Caki2 (cell line): Measurements from ENCODE around the gene ADCK2. TPM values are rescaled to one million over a fixed set of nuclear protein-coding genes. Genes with fewer than 3 reads are reported as not detected.
"Not testable (repeated sequence)": the region's sequence is repeated elsewhere in the genome, so short reads cannot be mapped to it uniquely, and the experiment has no call there.

Source experiments
- DNase-seq: peaks from one replicate; pipeline ENCODE4 v3.0.0-alpha.2; 2015; ENCODE audit warnings: low read depth
- in situ Hi-C: cut with HindIII; loops from 2 replicates; pipeline ENCODE4 v1.10.0; 2016; ENCODE audit warnings: low sequenced_read_pairs, low pct_unique_long_range_greater_than_20kb, mixed read lengths
- total RNA-seq: library from RNA; depleted of rRNA; stranded (reverse); fragments of >200 nt; shearing (Covaris generic); gene quantifications from 2 replicates; pipeline ENCODE4 v1.2.3, GENCODE V29; 2014; ENCODE audit warnings: low replicate concordance

The ADCK2 gene
- total RNA-seq, 1 experiment from 2014 or later, result 52.8 TPM

DNA sequence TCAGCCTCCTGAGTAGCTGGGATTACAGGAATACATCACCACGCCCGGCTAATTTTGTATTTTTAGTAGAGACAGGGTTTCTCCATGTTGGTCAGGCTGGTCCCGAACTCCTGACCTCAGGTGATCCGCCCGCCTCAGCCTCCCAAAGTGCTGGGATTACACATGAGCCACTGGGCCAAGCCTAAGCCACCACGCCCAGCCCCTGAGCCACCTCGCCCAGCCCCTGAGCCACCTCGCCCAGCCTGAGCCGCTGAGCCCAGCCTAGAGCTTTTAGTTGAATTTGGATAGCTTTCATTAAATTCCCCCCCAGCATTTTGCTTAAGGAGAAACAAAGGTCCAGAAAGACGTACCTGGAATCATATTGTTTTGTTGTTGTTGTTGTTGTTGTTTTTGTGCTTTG, 2.9 kb upstream of the ADCK2 start:
- in situ Hi-C loops, DNase-seq: not testable (repeated sequence)

DNA sequence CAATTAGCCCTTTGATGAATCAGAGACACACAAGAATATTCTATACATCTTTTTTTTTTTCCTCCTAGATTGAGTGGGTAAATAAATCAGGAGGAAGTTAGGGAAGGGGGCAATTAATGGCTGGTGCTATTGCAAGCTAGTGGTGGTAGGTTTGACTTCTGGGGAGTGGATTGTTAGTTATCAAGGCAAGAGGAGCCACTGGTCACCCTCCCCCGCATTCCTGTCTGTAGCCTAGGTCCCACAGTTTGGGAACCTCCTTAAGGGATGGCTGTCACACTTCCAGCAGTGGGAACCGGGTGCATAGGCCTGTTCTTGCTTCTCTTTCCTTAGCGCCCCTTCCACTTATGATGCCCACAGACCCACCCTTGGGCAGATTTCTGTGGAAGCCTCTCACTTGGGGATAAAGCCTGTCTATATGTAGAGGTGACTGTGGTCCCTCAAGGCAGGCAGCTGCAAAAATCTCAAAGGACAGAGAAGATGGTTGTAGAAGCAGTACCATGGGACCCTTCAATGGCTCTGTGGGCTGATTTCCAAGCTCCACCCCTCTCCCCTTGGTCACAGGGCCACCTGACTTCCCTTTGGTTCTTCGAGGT, 2.3 kb upstream of the ADCK2 start:
- in situ Hi-C loops, result no loop called here

DNA sequence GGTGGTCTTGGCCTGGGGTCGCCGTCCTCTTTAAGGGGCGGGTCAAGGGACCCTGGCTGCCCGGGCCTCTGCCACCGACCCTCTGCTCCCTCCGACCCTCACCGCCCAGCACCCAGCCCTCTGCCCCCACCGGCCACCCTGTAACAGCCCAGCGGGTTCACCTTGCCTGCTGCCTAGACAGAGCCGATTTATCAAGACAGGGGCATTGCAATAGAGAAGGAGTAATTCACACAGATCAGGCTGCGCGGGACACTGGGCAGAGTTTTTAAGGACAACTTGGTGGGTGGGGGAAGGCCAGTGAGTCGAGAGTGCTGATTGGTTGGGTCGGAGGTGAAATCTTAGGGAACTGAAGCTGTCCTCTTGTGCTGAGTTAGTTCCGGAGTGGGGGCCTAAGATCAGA, 779 bp upstream of the ADCK2 start:
- in situ Hi-C loops, result no loop called here
- DNase-seq, result no peak

More for the DNA sequence above, 2.3 kb upstream of the ADCK2 start:
- DNase-seq, result no peak

DNA sequence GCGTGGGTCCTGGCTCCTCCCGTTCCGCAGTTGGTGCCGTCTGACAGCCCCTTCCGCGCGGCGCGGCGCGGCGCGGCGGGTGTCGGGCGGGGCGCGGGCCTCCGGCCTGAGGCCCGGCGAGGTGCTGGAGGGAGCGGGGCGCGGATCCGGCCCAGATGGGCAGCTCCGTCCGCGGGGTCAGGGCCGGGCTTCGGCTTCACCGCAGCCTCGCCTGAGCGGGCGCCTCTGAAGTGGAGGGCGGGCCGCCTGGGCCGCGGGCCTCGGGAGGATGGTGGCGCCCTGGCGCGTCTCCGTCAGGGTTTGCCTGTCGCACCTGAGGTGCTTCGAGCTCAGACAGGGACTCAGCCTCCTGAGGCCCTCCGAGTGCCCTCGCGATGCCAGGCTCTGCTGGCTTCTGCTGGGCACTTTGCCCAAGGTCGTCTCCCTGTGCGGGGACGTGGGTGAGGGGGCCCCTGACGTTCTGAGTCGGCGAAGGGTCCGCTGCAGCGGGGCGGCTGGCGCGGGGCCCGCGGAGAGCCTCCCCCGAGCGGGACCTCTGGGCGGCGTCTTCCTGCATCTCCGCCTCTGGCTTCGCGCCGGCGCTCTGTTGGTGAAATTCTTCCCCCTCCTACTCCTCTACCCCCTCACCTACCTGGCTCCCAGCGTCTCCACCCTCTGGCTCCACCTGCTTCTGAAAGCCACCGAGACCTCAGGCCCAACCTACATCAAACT, 473 bp downstream of the ADCK2 start:
- peak; percentile 64 for DNase-seq
- in situ Hi-C loops, result no loop called here

DNA sequence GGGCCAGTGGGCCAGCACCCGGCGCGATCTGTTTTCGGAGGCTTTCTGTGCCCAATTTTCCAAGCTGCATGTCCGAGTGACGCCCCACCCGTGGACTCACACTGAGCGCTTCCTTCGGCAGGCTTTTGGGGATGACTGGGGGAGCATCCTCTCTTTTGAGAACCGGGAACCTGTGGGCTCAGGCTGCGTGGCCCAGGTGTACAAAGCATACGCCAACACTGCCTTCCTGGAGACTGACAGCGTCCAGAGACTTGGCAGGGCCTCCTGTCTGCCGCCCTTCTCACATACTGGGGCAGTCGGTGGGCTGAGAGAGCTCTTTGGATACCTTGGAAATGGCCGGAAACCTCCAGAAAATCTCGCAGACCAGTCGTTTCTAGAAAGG, 1.0 kb downstream of the ADCK2 start:
- in situ Hi-C loops, result no loop called here
- no peak for DNase-seq

DNA sequence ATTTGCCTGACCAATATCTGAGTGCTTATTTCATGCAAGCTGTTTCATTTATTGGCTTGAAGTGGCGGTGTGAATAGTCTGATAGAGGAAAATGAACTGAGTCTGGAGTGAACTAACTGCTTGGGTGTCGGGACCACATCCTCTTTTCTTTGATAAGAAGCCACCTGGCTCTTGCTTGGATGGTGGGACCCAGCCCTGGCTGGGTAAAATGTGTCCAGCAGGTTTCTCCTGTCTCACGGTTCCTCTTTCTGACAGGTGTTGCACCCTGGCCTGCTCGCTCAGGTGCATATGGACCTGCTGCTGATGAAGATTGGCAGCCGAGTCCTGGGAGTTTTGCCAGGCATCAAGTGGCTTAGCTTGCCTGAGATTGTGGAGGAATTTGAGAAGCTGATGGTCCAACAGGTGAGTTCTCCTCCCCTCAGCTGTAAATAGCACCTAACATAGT, 1.6 kb downstream of the ADCK2 start:
- in situ Hi-C loops, result no loop called here
- DNase-seq, result no peak

DNA sequence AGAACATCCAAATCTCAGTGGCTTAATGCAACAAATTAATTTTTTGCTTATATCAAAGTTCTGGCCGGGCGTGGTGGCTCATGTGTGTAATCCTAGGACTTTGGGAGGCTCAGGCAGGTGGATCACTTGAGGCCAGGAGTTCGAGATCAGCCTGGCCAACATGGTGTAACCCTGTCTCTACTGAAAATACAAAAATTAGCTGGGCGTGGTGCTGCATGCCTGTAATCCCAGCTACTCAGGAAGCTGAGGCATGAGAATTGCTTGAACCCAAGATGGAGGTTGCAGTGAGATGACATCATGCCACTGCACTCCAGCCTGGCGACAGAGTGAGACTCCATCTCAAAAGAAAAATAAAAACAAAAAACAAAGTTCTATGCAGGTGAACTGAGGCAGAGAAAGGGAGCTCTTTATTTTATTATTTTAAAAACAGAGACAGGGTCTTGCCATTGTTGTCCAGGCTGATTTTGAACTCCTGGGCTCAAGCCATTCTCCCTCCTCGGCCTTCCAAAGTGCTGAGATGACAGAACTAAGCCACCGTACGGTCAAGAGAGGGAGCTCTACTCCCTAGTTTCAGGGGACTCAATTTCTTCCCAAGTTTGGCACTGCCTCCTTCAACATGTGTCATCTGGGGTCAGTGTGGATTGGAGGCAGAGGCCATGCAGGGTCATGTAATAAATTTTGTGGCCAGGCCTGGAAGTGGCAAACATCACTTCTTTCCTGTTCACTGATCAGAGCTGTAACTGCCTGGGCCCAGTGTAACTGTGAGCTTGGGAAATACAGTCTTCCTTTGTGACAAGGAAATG, 2.4 kb downstream of the ADCK2 start:
- in situ Hi-C loops, result no loop called here
- peak; percentile 76 for DNase-seq

DNA sequence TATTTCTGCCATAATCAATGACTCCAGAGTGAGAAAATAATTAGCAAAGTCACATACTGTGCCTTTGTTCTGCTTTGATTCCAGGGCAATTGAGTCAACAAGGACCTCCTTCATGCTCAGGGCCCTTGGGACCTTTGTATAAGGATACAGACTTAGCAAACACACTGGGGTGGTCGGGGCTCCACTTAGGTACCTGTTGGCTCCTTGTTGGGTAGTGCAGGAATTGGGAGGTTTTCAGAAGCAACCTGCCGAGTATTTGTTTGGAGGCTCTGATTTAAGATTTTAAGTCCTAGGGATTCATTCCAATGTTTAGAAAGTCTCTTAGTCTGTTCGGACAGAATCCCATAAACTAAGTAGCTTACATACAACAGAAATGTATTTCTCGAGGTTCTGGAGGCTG, 3.0 kb downstream of the ADCK2 start:
- in situ Hi-C loops, result no loop called here
- no peak for DNase-seq

DNA sequence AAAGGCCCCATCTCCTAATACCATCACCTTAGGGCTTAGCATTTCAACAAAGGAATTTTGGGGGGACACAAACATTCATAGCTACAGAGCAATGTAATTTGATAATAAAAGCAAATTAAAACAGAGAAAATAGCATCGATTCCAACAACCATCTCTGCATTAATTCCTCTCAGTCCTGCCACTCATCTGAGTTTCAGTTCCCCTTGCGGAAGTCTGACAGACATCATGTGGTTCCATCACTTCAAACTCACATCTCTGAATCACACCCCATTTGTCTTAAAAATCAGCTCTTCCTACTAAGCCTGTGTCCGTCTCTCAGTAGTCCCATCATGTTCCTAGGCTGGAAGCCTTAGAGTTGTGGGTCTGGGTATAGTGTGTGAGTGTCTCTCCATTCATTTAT, 3.6 kb downstream of the ADCK2 start:
- DNase-seq, result no peak
- in situ Hi-C loops, result no loop called here

DNA sequence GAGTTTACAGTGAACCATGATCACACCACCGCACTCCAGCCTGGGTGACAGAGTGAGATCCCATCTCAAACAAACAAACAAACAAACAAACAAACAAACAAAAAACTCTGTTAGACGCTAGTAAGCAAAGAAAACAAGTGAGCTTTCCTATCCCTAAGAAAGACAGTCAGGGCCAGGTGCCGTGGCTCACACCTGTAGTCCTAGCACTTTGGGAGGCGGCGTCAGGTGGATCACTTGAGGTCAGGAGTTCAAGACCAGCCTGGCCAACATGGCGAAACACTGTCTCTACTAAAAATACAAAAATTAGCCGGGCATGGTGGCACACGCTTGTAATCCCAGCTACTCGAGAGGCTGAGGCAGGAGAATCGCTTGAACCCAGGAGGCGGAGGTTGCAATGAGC, 4.2 kb downstream of the ADCK2 start:
- in situ Hi-C loops, DNase-seq: not testable (repeated sequence)

DNA sequence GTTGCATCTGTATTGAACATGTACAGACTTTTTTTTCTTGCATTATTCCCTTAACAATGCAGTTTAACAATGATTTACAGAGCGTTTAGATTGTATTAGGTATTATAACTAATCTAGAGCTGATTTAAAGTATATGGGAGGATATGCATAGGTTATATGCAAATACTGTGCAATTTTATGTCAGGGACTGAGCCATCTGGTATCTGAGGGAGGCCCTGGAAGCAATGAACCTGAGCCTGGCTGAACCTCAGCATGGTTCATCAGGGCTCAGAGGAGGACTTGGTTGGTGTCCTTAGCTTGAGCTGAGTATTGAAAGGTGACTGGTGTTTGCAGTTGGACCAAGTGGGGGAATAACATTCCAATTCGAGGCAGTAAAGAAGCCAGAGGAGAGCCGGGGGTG, 4.8 kb downstream of the ADCK2 start:
- no peak for DNase-seq
- in situ Hi-C loops, result no loop called here

DNA sequence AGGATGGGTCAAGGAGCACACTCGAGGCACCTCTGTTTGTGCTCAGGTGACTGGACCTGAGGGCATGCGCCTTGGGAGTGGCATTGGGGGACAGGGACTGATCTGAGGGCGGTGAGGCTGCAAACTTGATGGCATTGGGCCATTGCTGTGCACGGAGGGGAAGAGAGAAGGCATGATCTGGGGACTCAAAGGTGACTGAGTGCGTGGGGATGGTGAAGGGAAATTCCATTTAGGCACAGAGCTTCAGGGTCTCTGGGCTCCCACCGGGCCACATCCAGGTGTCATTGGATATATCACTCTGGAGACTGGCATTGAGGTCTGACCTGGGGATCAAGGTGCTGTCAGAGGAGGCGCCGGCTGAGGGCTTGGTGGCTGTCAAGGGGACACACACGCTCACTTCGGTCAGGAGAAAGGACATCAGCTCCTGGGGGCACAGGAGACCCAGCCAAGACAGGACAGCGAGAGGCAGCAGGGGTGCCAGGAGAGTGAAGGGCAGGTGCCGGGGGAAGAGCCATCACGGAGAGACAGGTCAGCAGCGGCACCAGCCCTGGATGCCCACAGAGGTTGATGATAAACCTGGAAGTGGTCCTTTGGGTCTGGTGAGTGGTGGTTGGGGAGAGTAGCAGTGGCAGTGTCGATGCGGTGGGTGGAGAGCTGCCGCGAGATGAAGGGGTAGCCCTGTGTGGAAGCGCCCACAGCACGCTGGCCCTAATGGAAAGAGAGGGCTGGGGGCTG, 5.5 kb downstream of the ADCK2 start:
- no peak for DNase-seq
- in situ Hi-C loops, result no loop called here

DNA sequence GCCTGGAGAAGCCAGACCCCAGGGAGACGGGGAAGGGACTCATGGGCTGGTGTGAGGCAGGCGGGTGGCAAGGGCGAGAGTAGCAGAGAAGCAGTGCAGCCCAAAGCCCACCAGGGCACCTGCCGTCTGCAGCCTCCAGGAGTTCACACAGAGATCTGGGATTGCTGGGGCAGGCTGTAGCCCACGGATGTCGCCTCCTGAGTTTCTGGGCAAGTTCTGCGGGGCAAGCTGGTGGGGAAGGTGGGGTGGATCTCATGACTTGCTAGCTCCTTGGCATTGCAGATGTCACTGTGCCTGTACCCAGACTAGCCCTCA, 6.0 kb downstream of the ADCK2 start:
- in situ Hi-C loops, result no loop called here

DNA sequence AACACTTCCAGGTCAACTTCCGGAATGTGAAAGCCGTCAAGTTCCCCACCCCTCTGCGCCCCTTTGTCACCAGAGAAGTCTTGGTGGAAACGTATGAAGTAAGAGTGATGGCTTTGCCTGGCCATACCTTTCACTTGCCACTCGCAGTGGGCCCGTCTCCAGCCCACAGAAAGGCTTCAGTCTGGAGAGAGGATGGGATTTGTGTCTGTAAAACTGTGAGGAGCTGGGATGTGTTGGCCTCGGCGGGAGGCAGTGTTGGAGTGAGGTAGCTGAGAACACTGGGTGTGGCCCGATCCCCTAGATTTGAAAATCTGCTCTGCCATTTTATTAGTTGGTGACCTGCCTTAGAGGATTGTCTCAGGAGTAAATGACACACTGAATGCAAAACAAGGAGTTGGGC, 6.4 kb downstream of the ADCK2 start:
- in situ Hi-C loops, result no loop called here
- no peak for DNase-seq

More for the DNA sequence above, 6.0 kb downstream of the ADCK2 start:
- no peak for DNase-seq

DNA sequence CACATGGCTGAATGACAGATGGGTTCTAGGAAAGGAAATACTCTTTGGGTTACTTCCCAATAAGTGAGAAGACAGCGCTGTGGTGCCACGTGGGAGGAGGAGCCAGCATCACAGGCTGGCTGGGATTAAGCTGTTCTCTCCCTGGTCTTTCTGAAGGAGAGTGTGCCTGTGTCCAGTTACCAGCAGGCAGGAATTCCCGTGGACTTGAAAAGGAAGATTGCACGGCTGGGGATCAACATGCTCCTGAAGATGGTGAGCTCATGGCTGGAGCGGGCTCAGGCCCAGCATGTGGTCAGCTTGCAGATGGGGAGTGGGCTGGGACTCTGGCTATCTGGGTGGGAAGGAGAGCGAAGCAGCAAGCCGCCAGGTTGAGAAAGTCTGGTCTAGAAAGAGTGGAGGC, 8.1 kb downstream of the ADCK2 start:
- in situ Hi-C loops, result no loop called here
- no peak for DNase-seq

DNA sequence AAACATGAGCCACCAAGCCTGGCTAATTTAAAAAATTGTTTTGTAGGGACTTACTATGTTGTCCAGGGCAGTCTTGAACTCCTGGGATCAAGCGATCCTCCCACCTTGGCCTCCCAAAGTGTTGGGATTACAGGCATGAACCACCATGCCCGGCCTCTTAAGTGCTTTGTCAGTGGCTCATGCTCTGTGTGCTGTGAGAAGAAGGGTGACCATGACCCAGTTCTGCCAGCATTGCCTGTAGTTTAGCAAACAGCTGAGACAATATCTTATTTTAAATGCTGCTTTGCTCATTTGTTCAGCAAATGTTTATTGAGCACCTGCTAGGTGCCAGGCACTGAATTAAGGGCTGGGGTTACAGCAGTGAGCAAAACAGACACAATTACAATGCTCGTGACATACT, 9.0 kb downstream of the ADCK2 start:
- no peak for DNase-seq
- in situ Hi-C loops, result no loop called here

DNA sequence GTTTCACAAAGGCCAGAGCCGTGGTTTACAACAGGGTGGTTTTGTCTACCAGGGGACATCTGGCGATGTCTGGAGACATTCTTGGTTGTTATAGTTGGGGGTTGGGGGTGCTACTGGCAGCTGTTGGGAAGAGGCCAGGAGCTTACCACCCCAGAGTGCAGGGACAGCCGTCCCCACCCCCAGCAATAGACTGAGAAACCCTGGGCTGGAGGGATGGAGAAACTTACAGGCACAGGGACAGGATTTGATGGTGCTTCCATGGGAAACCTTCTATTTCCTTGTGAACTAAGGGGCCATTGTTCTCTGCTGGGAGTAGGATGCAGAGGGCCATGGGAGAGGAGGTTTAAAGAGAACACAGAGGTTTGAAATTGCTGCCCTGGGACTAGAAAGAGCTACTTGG, 10.9 kb downstream of the ADCK2 start:
- no peak for DNase-seq
- in situ Hi-C loops, result no loop called here

DNA sequence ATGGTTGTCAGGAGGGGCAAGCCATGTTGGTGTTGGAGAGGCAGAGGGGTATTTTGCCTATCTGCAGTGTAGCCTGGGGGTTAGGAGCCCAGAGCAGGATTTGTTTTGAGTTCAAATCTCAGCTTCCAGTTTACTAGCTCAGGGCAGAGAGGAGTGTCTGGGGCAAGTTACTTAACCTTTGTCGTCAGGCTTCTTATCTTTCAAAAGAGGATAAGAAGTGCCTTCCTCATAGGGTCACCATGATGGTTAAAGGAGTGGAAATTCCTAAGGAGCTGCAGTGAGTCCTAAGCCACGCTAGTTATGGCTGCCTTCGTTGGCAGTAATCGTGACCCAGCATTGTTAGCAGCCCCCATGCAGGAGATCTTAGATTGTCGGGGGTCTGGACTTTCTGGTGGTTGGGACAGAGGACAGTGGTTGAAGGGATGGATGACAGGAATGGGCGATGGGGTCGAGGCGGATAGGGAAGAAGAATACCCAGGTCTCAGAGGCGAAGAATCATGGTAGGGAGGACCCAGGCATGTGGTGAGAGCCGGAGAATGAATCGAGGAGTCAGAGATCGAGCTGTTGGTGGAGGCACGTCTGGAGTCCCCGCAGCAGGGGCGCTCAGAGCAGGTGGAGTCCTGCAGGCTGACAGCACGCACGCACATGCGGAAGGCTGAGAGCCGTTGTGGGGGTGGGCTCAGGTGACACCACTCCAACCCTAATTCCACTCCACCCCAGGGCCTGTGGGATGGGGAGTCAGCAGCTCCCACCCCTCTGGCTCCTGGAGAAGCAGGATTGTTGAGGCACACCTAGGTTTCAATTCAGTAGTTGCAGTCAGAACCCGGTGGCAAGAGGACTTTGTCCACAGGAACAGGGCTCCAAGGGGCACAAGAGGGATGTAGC, 11.6 kb downstream of the ADCK2 start:
- in situ Hi-C loops, result no loop called here
- DNase-seq, result no peak
